Measurements from ENCODE around the gene ANXA2.

The ANXA2 gene

DNA sequence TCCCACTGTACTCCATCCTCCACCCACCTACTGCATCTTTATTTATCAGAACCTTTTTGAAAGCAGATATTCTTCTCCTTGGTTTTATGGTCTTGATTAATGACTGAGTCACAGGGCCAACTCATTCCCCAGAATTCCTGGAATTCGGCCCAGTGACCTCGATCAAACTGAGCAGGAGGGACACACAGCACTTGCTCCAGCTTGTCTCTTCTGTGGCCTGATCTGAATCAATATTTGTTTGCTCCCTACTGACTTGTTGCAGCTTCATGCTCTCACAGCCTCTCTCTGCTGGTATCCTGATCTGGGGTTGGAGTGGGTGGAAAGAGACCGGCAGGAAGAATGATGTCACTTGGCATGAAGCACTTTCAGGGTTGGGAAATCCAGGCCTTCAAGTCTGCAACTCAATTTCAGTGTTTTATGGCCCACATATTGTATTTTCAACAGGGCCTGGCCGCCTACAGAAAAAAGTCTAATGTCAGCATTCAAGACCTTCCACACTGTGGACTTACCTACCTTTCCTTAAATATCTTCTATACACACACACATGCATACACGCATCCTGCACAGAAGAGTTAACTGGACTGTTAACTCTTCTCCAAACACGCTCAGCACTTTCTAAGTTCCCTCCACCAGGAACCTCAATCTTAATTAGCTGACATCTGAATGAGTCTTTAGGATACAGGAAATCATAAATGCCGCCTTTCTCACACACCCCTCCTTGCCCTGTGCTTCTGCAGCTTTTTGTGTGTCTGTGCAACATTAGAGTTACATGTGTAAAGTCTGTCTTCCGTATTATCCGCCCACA, 4.6 kb downstream of the ANXA2 start:
- Histone ChIP-seq H3K4me3 (ENCODE audit: insufficient read length, low read depth) (no peak overlapping the region), H3K36me3 (ENCODE audit: insufficient read depth, insufficient read length, low read length) (peaks cover 84% of the 10 kb centered on the region), H3K27me3 (ENCODE audit: insufficient read depth, insufficient read length) (no peaks in the 10 kb centered on the region), H3K9ac (ENCODE audit: insufficient read length, low read depth) (no peak overlapping the region), H3K9me3 (ENCODE audit: insufficient read depth, low read length) (no peaks in the 10 kb centered on the region), H3K4me1 (ENCODE audit: insufficient read depth, insufficient read length) (peaks cover 8% of the 10 kb centered on the region)
- DNase-seq (ENCODE audit: low read depth, low spot score) = no peak
- TF ChIP-seq SUZ12 (IDR thresholded peaks at IDR 0.05; ENCODE audit: extremely low read depth, insufficient read depth, insufficient read length) = no peak
- no peak for TF ChIP-seq ZNF274 (IDR thresholded peaks at IDR 0.05; ENCODE audit: low read depth, low read length)
- no peak for TF ChIP-seq YY1 (IDR thresholded peaks at IDR 0.05; ENCODE audit: insufficient read depth, insufficient read length)

- Histone ChIP-seq H3K4me1 (ENCODE audit: insufficient read depth, insufficient read length) (peaks cover 8% of the 10 kb centered on the region), H3K9ac (ENCODE audit: insufficient read length, low read depth) (no peak overlapping the region), H3K4me3 (ENCODE audit: insufficient read length, low read depth) (no peak overlapping the region), H3K36me3 (ENCODE audit: insufficient read depth, insufficient read length, low read length) (peaks cover 86% of the 10 kb centered on the region), H3K9me3 (ENCODE audit: insufficient read depth, low read length) (no peaks in the 10 kb centered on the region), H3K27me3 (ENCODE audit: insufficient read depth, insufficient read length) (no peaks in the 10 kb centered on the region)
- TF ChIP-seq SUZ12 (IDR thresholded peaks at IDR 0.05; ENCODE audit: extremely low read depth, insufficient read depth, insufficient read length) (no peak), ZNF274 (IDR thresholded peaks at IDR 0.05; ENCODE audit: low read depth, low read length) (no peak), YY1 (IDR thresholded peaks at IDR 0.05; ENCODE audit: insufficient read depth, insufficient read length) (no peak)
- no peak for DNase-seq (ENCODE audit: low read depth, low spot score)
These were observed 5.2 kb downstream of the ANXA2 start for GRCh38 chr15:60392601-60392985.

DNA sequence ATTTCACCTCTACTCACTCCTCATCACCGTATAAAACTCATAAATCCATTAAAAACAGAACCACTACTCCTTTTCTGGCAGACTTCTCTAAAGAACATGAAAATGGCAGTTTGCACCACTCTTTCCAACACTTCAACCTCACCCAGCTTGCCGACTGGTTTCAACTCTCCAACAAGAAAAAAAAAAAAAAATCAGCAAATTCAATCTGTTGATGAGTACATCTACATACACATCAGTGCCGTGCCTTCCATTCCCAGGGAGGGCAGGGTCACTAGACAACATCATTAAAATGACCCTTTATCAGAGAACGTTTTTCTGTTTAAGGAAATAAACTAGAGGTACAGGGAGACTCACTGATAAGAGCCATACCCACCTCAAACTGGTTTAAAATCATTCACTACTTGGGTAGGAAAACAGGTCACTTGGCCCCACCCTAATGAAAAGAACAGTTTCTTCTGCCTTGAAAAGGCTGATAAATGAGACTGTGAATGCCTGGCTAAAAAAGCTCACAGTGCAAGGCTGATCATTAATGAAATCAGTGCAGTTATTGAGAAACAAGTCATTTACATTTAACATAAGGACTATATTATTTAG, 6.0 kb downstream of the ANXA2 start:
- H3K4me1 ChIP-seq (ENCODE audit: insufficient read depth, insufficient read length) = peaks cover 8% of the 10 kb centered on the region
- no peak for TF ChIP-seq YY1 (IDR thresholded peaks at IDR 0.05; ENCODE audit: insufficient read depth, insufficient read length)
- TF ChIP-seq ZNF274 (IDR thresholded peaks at IDR 0.05; ENCODE audit: low read depth, low read length) = no peak
- TF ChIP-seq SUZ12 (IDR thresholded peaks at IDR 0.05; ENCODE audit: extremely low read depth, insufficient read depth, insufficient read length) = no peak

DNA sequence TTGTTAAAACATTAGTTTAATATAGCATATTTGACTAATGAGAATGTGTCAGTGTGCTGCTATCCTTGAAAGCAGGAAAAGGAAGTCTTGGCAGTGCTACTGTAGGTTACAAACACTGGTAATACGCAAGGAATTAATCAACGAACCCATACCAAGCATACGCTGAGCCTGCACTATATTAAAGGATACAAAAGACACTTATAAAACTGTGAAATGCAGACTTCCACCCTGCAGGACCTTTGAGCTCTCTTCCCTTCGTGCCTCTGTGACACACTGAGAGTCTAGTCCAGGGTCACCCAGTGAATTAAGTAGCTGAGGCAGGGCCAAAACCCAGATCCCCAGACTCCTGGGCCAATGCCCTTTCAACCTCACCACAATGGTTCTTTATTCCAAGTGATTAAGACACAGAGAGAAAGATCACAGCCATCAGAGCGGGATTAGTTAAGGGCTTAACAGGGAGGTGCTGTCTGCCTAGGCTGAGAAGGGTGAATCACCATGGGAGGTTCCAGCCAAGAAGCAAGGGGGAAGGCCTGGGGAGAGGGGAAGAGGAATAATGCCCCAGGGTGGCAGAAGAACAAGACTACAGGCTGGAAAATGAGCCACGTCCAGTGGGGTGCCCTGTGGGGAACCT, 6.8 kb downstream of the ANXA2 start:
- Histone ChIP-seq H3K36me3 (ENCODE audit: insufficient read depth, insufficient read length, low read length) (peaks cover 87% of the 10 kb centered on the region), H3K4me3 (ENCODE audit: insufficient read length, low read depth) (no peak overlapping the region), H3K9ac (ENCODE audit: insufficient read length, low read depth) (no peak overlapping the region), H3K9me3 (ENCODE audit: insufficient read depth, low read length) (no peaks in the 10 kb centered on the region), H3K4me1 (ENCODE audit: insufficient read depth, insufficient read length) (peaks cover 8% of the 10 kb centered on the region), H3K27me3 (ENCODE audit: insufficient read depth, insufficient read length) (no peaks in the 10 kb centered on the region)
- TF ChIP-seq ZNF274 (IDR thresholded peaks at IDR 0.05; ENCODE audit: low read depth, low read length) (no peak), SUZ12 (IDR thresholded peaks at IDR 0.05; ENCODE audit: extremely low read depth, insufficient read depth, insufficient read length) (no peak), YY1 (IDR thresholded peaks at IDR 0.05; ENCODE audit: insufficient read depth, insufficient read length) (no peak)
- peak; percentile 80 for DNase-seq (ENCODE audit: low read depth, low spot score)

More for the DNA sequence above, 6.0 kb downstream of the ANXA2 start:
- Histone ChIP-seq H3K4me3 (ENCODE audit: insufficient read length, low read depth) (no peak overlapping the region), H3K9ac (ENCODE audit: insufficient read length, low read depth) (no peak overlapping the region), H3K36me3 (ENCODE audit: insufficient read depth, insufficient read length, low read length) (peaks cover 88% of the 10 kb centered on the region), H3K9me3 (ENCODE audit: insufficient read depth, low read length) (no peaks in the 10 kb centered on the region), H3K27me3 (ENCODE audit: insufficient read depth, insufficient read length) (no peaks in the 10 kb centered on the region)
- no peak for DNase-seq (ENCODE audit: low read depth, low spot score)

DNA sequence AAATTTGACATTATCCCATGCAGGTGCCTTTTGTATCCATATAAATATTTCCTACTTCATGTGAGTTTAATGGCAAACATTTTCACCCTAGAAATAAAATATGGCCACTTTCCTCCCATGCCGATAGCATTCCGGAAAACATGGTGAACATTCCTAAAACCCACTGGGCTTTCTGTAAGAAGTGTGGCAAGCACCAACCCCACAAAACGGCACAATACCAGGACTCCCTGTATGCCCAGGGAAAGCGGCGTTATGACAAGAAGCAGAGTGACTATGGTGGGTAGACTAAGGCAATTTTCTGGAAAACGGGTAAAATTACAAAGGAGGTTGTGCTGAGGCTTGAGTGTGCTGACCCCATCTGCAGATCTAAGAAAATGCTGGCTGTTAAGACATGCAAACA, 7.6 kb downstream of the ANXA2 start:
- TF ChIP-seq SUZ12 (IDR thresholded peaks at IDR 0.05; ENCODE audit: extremely low read depth, insufficient read depth, insufficient read length) = no peak
- no peak for TF ChIP-seq ZNF274 (IDR thresholded peaks at IDR 0.05; ENCODE audit: low read depth, low read length)
- no peak for TF ChIP-seq YY1 (IDR thresholded peaks at IDR 0.05; ENCODE audit: insufficient read depth, insufficient read length)
- H3K36me3 ChIP-seq (ENCODE audit: insufficient read depth, insufficient read length, low read length) = peaks cover 87% of the 10 kb centered on the region
- H3K9ac ChIP-seq (ENCODE audit: insufficient read length, low read depth) = no peak overlapping the region
- no peak overlapping the region for H3K4me3 ChIP-seq (ENCODE audit: insufficient read length, low read depth)
- H3K9me3 ChIP-seq (ENCODE audit: insufficient read depth, low read length) = no peaks in the 10 kb centered on the region
- H3K4me1 ChIP-seq (ENCODE audit: insufficient read depth, insufficient read length) = peaks cover 8% of the 10 kb centered on the region
- DNase-seq (ENCODE audit: low read depth, low spot score) = no peak
- H3K27me3 ChIP-seq (ENCODE audit: insufficient read depth, insufficient read length) = no peaks in the 10 kb centered on the region

GRCh38 chr15:60389261-60390077, 8.3 kb downstream of the ANXA2 start:
- Histone ChIP-seq H3K9me3 (ENCODE audit: insufficient read depth, low read length) (no peaks in the 10 kb centered on the region), H3K27me3 (ENCODE audit: insufficient read depth, insufficient read length) (no peaks in the 10 kb centered on the region), H3K4me3 (ENCODE audit: insufficient read length, low read depth) (no peak overlapping the region), H3K9ac (ENCODE audit: insufficient read length, low read depth) (no peak overlapping the region), H3K4me1 (ENCODE audit: insufficient read depth, insufficient read length) (peaks cover 8% of the 10 kb centered on the region), H3K36me3 (ENCODE audit: insufficient read depth, insufficient read length, low read length) (peaks cover 87% of the 10 kb centered on the region)
- no peak for TF ChIP-seq YY1 (IDR thresholded peaks at IDR 0.05; ENCODE audit: insufficient read depth, insufficient read length)
- TF ChIP-seq ZNF274 (IDR thresholded peaks at IDR 0.05; ENCODE audit: low read depth, low read length) = no peak
- TF ChIP-seq SUZ12 (IDR thresholded peaks at IDR 0.05; ENCODE audit: extremely low read depth, insufficient read depth, insufficient read length) = no peak
- no peak for DNase-seq (ENCODE audit: low read depth, low spot score)
